SK-N-SH (cell line): ENCODE measurements around the gene R3HCC1L.

ENCODE experiments used
- FOXM1 ChIP-seq: IDR thresholded peaks from 2 replicates; pipeline ENCODE4 v1.4.0; 2012; ENCODE audit warnings: low read depth, mild to moderate bottlenecking
- RCOR1 ChIP-seq: fragments of 150-350 bp; IDR thresholded peaks from 2 replicates; pipeline ENCODE4 v1.6.1; 2017; ENCODE audit warnings: antibody characterized with exemption, low read length
- RXRA ChIP-seq: IDR thresholded peaks from 2 replicates; pipeline ENCODE4 v1.4.0; 2012; ENCODE audit warnings: low read depth, mild to moderate bottlenecking, borderline replicate concordance
- SMC3 ChIP-seq: IDR thresholded peaks from 2 replicates; pipeline ENCODE4 v1.6.1; 2012; ENCODE audit warnings: low read depth, low read length, improper control_type of control experiment
- YY1 ChIP-seq: IDR thresholded peaks from 2 replicates; pipeline ENCODE4 v1.4.0; 2012; ENCODE audit warnings: low read depth, mild to moderate bottlenecking
- TF ChIP-seq, protein P1 (sequence below): fragments of 200-600 bp; sonication (generic); IDR thresholded peaks from 2 replicates; pipeline ENCODE4 v1.6.1; 2017; ENCODE audit warnings: antibody characterized with exemption, mild to moderate bottlenecking, moderate library complexity

DNA sequence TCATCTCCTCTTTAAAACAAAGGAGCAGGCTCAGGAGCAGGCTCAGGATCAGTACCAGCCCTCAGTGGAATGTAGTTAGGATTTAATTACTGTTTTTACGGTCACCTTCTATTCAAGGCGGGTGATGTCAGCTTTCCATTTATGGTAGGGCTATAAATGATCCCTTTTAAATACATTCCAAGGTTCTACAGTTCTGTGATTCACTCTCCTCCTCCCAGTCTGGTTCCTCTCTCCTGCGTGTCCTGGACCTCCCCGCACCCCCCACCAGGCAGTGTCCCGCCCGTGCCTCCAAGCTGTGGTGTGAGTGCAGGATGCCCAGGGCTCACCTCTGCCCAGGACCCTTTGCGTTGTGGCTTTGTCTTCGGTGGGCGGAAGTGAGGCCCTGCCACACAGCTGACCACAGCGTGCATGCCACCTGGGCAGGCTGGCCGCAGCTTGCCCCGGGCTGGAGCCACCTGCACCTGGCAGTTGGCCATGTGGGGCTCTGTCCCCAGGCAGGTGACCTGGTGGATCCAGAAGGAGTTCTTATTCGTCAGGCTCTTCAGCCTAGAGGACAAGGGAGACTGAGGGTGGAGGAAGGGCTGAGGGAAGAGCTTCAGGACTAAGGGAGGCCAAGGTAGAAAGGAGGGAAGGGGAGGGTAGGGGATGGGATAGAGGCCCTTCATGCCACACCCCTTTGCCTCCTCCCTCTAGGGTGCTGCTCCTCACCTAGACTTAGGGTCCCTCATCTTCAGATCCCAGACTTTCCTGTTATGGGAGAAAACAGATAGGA is 124.4 kb downstream of the R3HCC1L start:
- TF ChIP-seq, protein P1, sequence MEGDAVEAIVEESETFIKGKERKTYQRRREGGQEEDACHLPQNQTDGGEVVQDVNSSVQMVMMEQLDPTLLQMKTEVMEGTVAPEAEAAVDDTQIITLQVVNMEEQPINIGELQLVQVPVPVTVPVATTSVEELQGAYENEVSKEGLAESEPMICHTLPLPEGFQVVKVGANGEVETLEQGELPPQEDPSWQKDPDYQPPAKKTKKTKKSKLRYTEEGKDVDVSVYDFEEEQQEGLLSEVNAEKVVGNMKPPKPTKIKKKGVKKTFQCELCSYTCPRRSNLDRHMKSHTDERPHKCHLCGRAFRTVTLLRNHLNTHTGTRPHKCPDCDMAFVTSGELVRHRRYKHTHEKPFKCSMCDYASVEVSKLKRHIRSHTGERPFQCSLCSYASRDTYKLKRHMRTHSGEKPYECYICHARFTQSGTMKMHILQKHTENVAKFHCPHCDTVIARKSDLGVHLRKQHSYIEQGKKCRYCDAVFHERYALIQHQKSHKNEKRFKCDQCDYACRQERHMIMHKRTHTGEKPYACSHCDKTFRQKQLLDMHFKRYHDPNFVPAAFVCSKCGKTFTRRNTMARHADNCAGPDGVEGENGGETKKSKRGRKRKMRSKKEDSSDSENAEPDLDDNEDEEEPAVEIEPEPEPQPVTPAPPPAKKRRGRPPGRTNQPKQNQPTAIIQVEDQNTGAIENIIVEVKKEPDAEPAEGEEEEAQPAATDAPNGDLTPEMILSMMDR, result no peak
- TF ChIP-seq RXRA (no peak), YY1 (no peak), RCOR1 (no peak), SMC3 (no peak), FOXM1 (no peak)
